Measurements from ENCODE around the gene HOXA7. TPM values are rescaled to one million over a fixed set of nuclear protein-coding genes. Genes with fewer than 3 reads are reported as not detected.

Gene HOXA7
- total RNA-seq, 1 donor from 2014 or later, result 0.72 TPM

- DNase-seq (ENCODE audit: low spot score), result no peak
Observed at GRCh38 chr7:27134392-27134791, 22.1 kb downstream of the HOXA7 start.

DNA sequence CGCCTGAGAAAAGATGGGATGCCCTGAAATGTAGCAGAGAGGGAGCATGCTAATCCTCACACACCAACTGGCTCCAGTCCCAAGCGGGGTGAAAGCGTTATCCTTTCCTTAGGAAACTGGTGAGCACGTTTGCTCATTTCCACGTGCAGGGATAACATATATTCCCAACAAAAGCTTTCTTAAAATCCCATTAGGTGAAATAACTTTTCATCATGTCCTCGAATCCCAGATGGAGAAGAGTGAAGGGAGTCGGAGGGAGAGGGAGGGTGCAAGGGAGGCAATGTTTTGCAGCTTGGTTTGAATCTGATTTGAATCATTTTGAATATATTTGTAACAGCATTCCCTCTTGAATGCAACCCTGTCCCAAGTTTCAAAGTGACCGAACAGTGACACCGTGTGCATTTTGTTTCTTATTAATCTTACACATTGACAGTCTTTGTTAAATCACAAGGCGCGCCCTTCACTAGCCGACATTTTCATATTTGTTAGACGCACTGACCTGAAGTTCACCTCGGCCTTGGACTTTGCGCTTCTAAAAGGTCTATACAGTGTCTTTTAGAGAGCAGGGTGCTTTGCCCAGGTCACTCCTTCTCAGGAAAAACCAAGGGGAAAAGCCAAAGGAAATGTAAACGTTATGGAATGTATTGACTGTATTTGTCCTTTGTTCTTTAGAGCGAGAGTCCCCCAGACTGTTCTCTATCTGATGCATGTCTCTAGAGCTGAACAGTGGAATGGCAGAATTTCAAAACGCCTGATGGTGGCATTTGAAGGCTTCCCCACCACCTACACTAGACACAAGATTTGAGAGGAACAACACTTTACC, 22.9 kb downstream of the HOXA7 start:
- DNase-seq (ENCODE audit: low spot score), result no peak

- DNase-seq (ENCODE audit: low spot score), result no peak
Observed at GRCh38 chr7:27132978-27133377, 23.5 kb downstream of the HOXA7 start.

GRCh38 chr7:27132214-27132613, 24.3 kb downstream of the HOXA7 start:
- no peak for DNase-seq (ENCODE audit: low spot score)

GRCh38 chr7:27131390-27131819, 25.1 kb downstream of the HOXA7 start:
- DNase-seq (ENCODE audit: low spot score), result no peak

GRCh38 chr7:27130540-27131389, 25.7 kb downstream of the HOXA7 start, which contains the start of gene HOXA4:
TSS of gene HOXA4 (minus strand) at chr7:27130757. CDS start at chr7:27130733, 24 bp downstream.
- peak; percentile 93 for DNase-seq (ENCODE audit: low spot score)

- no peak for DNase-seq (ENCODE audit: low spot score)
Observed at GRCh38 chr7:27129729-27130539, 26.5 kb downstream of the HOXA7 start.

DNA sequence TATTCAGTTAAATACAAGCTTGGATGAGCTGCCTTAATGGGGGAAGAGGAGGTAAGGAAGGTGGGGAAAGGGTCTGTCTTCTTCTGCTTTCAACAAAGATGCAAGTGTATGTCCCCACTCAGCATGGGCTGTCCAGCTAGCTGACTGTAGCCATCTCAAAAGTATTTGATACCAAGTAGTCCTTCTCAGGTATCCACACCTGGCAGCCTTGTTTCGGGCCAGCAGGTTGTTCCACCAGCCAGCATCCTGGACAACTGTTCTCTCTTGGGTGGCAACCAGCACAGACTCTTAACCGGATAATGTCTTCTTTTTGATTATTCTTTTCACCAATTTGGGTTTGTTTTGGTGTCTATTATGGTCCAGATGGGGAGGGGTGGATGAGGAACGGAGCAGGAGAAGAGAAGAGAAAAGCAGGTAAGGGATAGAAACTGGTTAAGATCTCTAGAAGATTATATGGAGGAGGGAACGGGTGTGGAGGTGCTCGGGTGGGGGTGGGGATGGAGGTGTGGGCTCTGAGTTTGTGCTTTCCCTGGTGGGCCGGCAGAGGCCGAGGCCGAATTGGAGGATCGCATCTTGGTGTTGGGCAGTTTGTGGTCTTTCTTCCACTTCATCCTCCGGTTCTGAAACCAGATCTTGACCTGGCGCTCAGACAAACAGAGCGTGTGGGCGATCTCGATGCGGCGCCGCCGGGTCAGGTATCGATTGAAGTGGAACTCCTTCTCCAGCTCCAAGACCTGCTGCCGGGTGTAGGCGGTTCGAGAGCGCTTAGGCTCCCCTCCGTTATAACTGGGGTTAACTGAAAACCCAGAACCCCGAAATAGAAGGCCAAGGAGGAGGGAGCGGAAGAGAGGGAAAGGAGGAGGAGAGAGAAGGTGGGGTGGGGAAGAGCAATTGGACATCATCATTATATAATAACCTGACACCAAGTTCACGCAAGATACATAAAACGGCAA, 27.4 kb downstream of the HOXA7 start:
- DNase-seq (ENCODE audit: low spot score), result no peak

GRCh38 chr7:27128034-27128433, 28.4 kb downstream of the HOXA7 start:
- peak; percentile 66 for DNase-seq (ENCODE audit: low spot score)

DNA sequence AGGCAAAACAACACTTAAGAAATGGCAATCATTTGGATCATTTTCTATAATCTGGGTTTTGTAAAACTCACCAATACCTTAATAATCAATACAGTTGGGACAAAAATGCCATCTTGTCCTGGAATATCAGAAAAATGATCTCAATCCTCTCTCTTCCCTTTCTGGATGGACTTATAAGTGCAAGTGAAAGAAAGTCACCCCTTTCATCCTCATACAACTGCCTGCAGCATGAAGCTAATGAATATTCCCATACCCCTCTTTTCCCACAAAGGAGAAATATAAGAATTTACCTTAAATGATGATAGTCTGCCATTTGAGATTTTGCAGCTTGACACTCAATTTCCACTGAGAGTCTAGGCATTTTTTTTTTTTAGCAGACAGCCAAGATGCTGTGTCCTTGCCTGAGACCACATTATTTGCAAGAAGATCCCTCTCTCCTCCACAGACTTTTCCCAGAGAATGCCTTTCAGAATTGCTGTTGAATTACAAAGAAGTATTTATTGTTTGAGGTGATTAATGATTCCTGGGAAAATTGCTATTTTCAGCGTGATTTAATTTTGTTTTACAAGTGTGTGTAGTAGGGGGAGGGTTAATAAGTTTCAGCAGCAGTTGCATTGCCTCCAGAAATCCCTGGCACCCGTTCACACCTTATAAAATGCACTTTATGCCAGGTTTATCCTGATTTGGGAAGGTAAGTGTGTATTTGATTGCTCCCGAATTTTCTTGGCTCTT, 29.7 kb downstream of the HOXA7 start:
- no peak for DNase-seq (ENCODE audit: low spot score)

DNA sequence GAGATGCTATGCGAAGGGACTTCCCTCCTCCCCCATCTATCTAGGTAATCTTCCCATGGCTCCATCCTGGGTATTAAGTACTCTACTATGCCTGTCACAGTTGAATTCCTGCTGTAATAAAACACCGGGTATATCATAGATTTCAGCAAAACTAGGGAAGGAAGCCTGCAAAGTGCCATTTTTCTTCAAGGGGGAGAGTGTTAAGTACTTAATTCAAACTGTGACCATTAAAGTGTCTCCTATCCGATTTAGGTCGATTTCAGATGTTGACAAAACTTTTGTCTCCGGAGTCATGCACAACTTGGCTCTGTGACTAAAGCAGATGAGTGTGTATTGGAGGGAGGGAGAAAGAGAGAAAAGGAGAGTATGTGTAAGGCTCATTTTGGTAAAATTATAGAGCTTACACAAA, 30.5 kb downstream of the HOXA7 start:
- DNase-seq (ENCODE audit: low spot score), result no peak

DNA sequence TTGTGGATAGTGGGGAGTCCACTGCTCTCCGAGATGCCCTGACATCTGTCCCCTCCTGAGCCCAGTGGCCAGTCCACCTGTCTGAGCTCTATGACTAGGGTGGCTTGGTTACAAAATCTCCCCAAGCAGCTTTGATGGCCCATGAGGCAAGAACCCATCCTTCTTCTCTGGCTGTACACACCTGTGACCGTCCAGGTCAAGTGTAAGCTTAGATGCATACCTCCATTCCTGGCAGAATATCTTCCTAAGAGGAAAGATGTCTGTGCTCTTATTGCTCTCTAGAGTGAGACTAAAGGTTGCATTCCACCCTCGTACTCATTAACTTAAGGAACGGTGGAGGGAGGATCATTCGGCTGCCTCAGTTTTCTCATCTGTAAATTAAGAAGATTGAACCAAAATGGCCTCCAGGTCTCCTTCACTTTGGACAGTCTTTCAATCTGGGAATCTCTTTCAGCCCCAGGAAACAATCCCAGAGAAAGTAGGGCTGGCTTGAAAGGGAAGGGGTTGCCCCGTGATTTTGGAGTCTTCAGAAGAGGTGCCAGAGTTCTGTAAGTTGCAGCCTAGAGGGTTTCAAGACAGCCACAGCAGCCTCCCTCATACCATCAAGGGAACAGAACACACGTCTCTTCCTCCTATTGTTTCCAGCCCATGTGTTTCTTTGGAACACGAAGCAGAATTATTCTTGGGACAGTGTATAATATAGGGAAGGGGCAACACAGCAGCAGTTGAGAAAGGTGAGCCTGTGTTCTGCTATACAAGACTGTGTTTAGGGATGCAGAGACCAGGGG, 31.4 kb downstream of the HOXA7 start:
- no peak for DNase-seq (ENCODE audit: low spot score)

DNA sequence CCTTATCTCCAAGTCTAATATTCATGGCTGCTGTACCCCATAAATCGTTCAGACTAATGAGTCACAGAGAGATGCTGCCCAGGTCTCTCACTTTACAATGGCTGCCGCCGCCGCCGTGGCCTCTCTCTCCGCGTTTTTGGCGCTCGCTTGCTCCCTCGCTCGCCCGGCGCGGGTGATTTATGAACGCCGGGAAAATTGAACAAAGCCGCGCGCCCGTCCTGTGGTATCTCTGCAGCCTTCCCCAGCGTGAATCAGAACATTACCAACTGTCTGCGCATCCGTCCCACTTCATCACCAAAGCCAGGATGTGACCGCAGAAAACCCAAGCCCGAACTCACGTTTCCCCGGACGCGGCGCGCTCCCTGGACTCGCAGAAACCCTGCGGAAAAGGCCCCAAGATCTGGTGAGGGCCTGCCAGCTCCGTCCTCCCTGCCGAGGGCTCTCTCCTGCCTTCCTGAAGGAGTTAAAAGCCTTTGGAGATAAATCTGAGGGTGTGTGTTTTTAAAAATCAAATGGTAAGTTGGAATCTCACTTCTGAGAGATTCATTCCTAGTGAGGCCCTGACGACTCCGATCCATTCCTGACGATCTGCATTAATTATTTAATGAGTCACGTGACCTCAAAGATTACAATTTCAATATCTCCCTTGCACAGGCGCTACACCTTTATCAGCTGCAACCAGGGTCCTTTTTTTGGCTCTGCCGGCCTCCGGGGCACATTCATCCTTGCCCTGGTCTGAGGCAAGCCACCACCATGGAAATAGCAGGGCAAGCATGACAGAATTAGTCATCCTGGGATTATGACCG, 32.2 kb downstream of the HOXA7 start:
- peak; percentile 50 for DNase-seq (ENCODE audit: low spot score)

DNA sequence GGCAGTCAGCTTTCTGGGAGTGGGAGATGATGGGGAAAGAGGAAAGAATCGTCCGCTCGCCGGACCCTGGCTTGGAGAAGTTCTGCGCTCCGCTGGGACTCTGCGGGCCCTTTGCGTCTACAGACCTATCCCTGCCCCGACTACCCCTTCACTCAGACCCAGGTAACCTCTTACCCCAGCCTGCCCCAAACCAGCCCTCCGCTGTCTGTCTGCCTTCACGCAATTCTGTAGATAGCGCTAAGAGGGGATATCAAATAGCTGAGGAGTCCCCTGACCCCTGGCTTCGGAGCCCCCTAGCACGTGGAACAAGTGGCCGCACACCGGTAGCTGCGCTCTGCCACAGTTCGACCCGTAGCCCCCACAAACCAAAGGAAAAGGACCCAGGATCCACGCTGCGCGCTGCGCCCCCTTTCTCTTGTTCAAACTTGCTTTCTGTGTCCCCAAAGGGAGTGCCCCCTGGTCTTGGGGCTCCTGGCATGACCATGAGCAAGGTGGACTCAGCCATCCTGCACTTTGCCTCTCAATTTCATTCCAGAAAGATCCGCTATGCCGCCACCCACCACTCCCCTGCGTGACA, 32.9 kb downstream of the HOXA7 start:
- DNase-seq (ENCODE audit: low spot score), result no peak

- DNase-seq (ENCODE audit: low spot score), result no peak
Observed at GRCh38 chr7:27123007-27123476, 33.4 kb downstream of the HOXA7 start.

DNA sequence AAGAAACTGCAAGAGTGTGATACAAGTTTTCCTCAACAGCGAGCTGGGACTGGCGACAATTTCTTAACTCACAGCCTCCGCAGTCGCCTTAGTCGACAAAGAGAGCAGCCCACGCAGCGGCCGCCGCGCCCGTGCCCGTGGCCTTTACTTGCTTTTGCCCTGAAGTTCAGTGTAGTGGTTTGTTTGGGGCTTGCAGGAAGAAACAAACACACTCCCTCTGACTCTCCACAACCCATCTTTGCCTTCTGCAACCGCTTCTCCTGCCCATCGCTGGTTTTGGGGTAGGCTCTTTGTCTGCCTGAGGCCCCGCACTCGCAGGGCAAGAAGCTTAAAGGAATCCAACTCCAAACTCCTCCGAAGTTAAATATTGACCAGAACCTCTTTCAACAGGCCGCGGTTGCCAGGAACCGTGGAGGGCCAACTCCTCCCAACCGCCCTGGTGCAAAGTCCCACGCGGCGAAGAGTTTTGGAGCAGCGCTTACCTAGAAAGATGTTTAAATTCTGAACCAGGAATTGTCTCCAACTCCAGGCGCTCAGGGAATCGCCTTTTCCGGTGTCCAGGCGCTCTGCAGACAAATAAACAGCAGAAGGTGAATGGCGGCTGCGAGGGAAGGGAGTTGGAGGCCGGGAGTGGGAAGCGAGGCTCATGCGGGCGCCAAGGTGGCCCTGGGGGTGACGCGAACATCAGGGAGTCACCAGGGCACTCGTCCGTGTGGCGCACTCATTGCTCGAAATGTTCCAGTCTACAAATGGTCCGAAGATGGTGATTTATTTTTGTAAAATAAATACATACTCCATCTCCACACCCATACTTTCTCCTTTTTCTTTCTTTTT, 34.2 kb downstream of the HOXA7 start:
- DNase-seq (ENCODE audit: low spot score), result no peak

- DNase-seq (ENCODE audit: low spot score), result no peak
Observed at GRCh38 chr7:27121684-27122076, 34.8 kb downstream of the HOXA7 start.
